Stimulated activated CD8-positive, alpha-beta memory T cell treated with anti-CD3 and anti-CD28 coated beads, Interleukin-7, amount 100 ng/mL, for 1 hour (primary cell): ENCODE measurements around the gene PODXL2.

ENCODE experiments used
- DNase-seq, 2 donors: peaks; one replicate each; pipeline ENCODE4 v3.0.0-alpha.2; 2020; ENCODE audit warnings: low read depth in 2 of 2

Gene PODXL2, protein sequence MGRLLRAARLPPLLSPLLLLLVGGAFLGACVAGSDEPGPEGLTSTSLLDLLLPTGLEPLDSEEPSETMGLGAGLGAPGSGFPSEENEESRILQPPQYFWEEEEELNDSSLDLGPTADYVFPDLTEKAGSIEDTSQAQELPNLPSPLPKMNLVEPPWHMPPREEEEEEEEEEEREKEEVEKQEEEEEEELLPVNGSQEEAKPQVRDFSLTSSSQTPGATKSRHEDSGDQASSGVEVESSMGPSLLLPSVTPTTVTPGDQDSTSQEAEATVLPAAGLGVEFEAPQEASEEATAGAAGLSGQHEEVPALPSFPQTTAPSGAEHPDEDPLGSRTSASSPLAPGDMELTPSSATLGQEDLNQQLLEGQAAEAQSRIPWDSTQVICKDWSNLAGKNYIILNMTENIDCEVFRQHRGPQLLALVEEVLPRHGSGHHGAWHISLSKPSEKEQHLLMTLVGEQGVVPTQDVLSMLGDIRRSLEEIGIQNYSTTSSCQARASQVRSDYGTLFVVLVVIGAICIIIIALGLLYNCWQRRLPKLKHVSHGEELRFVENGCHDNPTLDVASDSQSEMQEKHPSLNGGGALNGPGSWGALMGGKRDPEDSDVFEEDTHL

GRCh38 chr3:127628788-127629466 lies at the start of gene PODXL2:
TSS of gene PODXL2 (plus strand) at chr3:127629185. CDS start at chr3:127629220, 35 bp downstream.
- no peak for DNase-seq

DNA sequence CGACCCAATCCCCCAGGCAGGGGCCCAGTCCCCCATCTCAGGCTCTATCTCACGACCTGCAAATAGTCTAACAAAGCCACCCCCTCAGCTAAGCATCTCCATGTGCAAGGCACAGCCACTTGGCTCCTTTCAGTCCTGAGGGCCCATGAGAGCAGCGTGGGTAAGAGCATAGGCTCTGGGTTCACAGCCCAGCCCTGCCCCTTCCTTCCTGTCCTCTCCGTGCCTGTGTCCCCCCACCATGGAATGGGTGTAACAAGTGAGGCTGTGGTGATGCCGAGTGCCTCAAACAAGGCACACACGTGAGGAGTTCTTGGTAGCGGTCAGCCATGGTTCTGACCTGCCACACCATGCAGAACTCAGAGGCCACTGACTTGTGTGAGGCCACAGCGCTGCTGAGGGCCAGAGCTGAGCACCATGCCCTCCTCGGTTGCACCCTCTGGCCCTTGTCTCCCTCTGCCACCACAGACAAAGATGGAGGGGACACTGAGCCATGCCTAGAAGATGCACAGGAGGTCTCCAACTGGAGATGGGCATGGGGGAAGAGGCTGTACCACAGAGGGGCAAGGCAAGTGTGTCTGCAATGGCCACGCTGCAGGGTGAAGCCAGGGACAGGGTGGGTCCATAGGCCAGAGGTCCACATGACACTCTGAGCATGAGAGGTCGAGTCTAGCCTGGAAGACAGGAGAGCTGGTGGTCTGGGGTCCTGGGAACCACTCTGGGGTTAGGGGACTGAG lies 48.5 kb upstream of the PODXL2 start:
- DNase-seq: no peak

GRCh38 chr3:127584734-127585133 lies 44.3 kb upstream of the PODXL2 start:
- no peak for DNase-seq

DNA sequence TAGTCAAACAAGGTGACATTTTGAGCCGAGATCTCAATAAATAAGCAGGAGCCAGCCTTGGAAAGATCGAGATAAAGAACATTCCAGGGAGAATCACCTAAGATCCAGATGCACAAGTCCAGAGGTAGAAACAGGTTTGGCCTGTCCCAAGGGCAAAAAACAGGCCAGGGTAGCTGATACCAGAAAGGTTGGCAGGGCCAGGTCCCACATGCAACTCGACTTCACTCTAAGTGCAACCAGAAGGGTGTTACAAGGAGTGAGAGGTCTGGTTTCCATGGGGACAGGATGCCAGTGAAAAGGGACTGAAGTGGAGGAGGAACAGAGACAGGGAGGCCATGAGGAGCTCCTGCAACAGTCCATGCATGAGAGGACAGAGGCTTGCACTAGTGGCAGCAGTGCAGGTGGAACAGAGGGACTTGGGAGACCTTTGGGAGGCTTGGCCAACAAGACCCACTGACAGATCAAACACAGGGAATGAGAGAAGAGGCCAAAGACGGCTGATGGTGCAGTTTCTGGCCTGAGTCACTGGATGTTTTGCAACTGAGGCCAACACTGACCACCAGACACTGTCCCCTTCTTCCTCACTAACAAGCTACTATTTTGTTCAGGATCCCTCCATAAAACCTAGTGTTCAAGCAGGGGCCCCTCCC lies 43.7 kb upstream of the PODXL2 start:
- DNase-seq: no peak

- no peak for DNase-seq
Observed at GRCh38 chr3:127585813-127586413, 43.1 kb upstream of the PODXL2 start.

DNA sequence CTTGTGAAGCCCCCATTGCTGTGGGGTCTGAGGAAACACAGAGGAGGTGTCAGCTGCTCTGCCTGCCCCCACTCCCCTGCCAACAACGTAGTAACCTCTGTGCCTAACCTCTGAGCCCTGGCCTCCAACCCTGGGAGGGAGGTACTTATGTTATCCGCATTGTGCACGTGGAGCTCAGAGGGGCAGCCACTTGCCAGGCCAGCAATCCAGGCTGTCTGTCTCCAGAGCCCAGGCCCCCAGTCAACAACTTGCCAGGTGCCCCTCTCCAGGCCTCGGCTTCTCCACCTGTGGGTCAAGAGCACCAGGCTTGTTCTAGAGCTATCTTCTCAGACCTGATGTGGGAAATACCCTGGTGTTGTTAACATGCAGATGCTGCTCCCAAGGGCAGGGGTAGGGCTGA lies 41.1 kb upstream of the PODXL2 start:
- DNase-seq: no peak

DNA sequence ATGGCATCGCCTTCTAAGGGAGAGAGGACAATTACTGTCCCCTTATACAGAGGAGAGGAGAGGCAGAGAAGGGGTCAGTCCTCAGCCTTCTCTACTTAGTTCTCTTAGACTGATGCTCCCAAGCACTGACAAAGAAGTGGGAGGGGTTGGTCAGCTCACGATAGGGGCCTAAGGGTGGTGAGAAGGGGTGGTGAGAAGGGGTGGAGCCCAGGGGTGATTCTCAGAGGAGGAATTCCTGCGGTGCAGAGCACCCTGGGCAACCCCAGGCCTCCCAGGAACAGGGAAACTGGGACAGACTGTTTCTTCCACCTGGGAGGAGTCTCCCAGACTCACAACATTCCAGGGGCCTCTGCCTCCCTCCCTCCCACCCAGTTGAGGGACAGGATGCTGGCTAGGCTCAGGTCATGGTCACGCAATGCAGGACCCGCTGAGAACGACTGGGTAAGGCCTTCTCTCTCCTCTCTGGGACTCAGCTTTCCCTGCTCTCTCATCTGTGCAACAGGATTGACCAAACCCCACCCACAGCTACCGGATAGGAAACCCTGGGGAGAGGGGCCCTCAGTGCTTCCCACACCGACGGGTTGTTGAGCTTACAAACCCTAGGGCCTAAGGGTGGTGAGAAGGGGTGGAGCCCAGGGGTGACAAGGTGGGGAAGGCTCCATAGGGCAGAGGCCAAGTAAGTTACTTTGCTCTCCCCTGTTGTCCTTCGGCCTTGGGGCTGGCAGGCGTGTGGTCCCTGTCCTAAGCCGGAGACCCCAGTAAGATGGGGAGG lies 40.0 kb upstream of the PODXL2 start:
- DNase-seq: no peak

DNA sequence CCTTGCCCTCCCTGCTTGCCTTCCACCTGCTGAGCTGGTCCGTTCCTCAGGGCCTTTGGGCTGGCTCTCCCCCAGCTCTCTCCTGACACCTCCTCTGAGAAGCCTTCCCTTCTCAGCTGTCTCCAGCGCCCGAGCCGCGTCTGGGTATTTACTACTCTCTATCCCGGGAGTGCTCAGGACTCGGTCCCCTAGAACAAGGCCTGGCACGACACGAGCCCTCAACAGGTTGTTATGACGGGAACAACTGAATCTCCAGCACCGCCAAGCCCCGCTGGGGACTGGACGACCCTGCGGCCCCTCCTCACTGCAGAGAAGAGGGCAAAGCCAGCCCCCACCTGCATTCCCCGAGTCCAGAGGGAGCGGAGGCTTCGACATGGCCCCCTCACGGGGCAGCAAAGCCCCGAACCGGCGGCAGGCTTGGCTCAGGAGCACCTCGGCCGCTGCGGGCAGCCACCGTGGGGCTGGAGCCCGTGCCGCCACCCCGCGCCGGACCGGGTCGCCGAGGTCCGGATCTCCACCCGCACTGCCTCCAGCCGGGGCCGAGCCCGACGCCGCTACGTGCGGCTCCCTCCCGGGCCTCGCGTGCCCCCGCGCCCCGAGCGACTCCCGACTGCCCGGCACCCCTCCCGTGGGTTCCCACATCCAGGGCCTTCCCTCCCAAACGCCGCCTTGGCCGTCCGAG lies 39.2 kb upstream of the PODXL2 start:
- no peak for DNase-seq

- no peak for DNase-seq
Observed at GRCh38 chr3:127590282-127590592, 38.7 kb upstream of the PODXL2 start.

DNA sequence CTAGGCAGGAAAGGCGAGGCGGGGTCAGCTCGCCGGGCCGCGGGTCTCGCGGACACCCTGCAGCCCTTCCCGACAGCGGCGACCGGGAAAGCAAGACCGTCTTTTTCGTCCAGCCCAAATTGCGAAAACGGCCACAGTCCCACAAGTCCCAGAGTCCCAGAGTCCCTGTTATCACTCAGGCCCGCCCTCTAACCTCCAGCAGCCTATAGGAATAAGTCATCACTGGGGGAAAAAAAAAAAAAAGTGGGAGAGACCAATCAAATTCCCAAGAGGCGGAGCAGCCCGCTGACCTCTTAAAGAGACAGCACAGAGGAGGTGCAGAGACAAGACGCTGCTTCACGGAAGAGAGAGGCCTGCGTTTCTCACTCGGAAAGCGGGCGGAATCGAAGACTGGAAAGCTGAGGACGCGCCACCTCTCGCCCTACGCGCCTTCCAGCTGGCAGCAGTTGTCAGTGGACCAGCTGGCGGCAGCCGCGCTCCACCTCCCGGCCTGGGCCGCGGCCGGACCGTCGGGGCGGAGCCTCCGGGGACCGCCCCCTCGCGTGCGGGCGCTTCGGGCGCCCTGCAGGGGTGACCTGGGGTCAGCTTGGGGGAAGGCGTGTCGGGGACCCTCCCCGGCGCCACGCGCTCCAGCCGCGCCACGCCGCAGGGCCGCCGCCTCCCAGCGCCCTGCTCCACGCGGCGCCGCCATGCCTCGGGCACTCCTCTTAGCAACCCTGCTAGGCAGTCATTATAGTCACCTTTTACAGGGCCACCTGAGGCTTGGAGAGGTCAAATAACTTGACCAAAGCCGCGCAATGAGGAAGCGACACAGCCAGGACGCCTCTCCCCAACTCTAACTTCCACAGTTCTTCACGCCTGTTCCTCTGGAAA lies 38.2 kb upstream of the PODXL2 start, which contains the start of gene TPRA1:
Gene TPRA1, minus strand, starts transcription at position 141 of the 873 bp plus-strand sequence. CDS start 10,587 bp downstream, outside the sequence.
- DNase-seq: peak; percentile 42 to 51

DNA sequence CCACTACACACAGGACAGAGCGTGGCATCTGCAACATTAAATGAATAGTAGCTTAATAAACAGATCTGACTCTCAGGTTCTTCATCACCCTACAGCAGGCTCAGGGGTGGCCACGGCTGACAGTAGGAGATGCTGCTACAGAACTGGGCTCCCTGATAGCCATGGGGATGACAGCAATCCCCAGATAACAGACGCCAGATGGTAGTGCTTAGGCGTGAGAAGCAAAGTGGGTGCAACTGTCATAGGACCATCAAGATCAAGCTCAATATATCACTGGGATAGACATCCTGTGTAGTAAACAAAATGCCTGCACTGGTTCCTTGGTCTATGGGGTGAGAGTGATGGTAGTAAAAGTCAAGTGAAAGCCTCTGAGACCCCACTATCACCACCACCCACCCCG lies 35.8 kb upstream of the PODXL2 start:
- no peak for DNase-seq

- DNase-seq: no peak
Observed at GRCh38 chr3:127595303-127595702, 33.7 kb upstream of the PODXL2 start.

DNA sequence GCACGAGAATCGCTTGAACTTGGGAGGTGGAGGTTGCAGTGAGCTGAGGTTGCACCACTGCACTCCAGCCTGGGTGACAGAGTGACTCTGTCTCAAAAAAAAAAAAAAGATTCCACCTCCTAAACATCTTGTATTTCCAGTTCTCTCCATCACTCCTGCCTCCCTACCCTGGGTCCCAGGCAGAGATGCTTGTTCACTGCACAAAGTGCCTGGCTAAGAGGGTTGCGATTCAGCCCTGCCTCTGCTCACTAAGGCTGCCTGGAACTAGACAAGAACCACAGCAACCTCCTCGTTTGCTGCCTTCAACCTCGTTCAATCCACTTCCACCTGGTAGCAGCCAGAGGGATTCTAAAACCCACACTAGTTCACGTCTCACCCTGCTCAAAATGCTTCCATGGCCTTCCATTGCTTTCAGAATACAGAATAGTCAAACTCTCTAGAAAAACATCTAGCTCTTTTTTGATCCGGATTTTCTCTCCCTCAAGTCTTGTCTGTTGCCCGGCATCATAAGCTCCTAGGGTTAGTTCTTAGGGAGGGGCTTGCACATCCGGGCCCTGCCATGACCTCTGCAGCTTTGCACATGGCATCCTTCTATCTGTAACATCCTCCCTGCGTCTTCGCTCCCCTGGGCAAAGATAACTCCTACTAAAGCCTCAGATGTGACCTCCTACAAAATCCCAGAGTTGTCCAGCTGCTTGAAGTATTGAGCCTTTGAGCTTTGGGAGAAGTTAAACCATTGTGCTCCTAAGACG lies 31.8 kb upstream of the PODXL2 start:
- no peak for DNase-seq

DNA sequence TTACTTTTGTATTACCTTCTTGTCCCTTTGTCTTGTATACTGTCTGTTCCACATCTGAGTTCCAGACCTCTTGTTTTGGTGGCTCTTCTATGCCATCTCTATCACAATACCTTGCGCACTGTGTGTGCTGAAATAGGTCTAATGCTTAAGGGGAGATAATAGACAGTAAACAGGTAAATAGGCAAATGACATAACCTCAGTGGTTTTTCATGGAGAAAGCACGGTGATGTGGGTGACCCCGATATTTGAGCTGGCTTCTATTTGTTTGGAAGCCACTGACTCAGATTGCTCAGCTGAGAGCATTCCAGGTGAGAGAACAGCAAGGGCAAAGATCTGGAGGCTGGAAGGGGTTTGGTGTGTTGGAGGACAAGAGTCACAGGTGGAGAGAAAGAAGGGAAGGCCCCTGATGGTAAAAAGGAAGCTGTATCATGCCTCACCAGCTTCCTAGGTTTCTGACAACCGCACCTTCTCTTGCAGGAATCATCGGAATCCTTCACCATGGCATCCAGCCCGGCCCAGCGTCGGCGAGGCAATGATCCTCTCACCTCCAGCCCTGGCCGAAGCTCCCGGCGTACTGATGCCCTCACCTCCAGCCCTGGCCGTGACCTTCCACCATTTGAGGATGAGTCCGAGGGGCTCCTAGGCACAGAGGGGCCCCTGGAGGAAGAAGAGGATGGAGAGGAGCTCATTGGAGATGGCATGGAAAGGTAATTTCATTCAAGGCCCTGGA lies 30.0 kb upstream of the PODXL2 start:
- no peak for DNase-seq

- no peak for DNase-seq
Observed at GRCh38 chr3:127600749-127601456, 28.1 kb upstream of the PODXL2 start.

DNA sequence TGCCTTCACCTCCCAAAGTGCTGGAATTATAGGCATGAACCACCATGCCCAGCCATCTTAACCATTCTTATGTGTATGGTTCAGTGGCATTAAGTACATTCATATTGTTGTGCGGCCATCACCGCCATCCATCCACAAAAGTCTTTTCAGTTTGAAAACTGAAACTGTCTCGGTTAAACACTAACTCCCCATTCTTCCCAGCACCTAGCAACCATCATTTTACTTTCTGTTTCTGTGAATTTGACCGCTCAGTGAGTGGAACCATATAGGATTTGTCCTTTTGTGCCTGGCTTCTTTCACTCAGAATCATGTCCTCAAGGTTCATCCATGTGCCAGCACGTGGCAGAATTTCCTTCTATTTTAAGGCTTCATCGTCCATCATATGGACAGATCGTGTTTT lies 24.9 kb upstream of the PODXL2 start:
- DNase-seq: no peak
